Chondrocyte (in vitro differentiated cells): ENCODE measurements around the gene TENT4A. TPM values are rescaled to one million over a fixed set of nuclear protein-coding genes. Genes with fewer than 3 reads are reported as not detected.

ENCODE experiments used
- DNase-seq: peaks from one replicate; pipeline ENCODE4 v3.0.0; 2021; ENCODE audit warnings: mixed read lengths, low spot score
- H3K27ac Mint-ChIP-seq: one replicate; pipeline ENCODE4 v1.8.0; 2021; ENCODE audit warnings: mild to moderate bottlenecking, moderate library complexity, mixed read lengths; ENCODE audit not compliant: unreplicated experiment
- H3K27me3 Mint-ChIP-seq: 2 replicates; pipeline ENCODE4 v1.8.0; 2021; ENCODE audit warnings: low read depth, mixed read lengths
- H3K36me3 Mint-ChIP-seq: 2 replicates; pipeline ENCODE4 v1.8.0; 2021; ENCODE audit warnings: low read depth, mixed read lengths
- H3K4me1 Mint-ChIP-seq: 2 replicates; pipeline ENCODE4 v1.8.0; 2021; ENCODE audit warnings: low read depth, mild to moderate bottlenecking, mixed read lengths
- H3K4me3 Mint-ChIP-seq: one replicate; pipeline ENCODE4 v1.8.0; 2021; ENCODE audit warnings: mild to moderate bottlenecking, moderate library complexity, mixed read lengths; ENCODE audit not compliant: unreplicated experiment
- H3K9me3 Mint-ChIP-seq: 2 replicates; pipeline ENCODE4 v1.8.0; 2021; ENCODE audit warnings: low read depth, mixed read lengths
- total RNA-seq: library from RNA; stranded (reverse); gene quantifications from 3 replicates; pipeline ENCODE4 v1.2.1, GENCODE V29; 2021
- TF ChIP-seq, protein P1 (sequence below): fragments of 200-600 bp; sonication (generic); IDR thresholded peaks from 2 replicates; pipeline ENCODE4 v1.5.0; 2021; ENCODE audit warnings: antibody characterized with exemption, mild to moderate bottlenecking, moderate library complexity

TENT4A gene
- total RNA-seq, 1 donor from 2014 or later, result 21.5 TPM

DNA sequence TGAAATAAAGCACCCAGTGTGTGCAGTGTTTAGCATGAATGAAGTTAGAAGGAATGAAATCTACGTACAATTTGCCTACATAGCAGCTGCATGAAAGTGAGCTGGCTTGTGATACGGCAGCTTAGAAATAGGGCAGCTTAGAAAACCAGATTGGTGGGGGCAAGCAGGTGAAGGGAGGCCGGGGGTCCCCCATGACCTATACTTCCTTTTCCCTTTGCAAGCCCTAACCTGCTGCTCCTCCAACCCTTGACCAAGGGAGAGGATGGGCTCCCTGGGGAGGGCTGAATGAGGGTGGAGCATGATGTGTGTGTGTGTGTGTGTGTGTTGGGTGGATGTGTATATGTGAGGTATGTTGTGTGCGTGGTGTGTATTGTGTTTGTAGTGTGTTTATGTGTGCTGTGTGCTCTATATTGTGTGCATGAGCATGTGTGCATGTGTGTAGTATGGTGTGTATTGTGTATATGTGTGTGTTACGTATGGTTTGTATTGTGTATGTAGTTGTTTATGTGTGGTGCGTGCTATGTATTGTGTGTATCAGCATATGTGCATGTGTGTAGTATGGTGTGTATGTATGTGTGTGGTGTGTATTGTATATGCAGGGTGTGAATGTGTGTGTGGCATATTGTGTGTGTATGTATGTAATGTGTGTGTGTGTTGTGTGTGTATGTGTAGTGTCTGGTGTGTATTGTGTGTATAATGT lies 72.1 kb downstream of the TENT4A start:
- Mint-ChIP-seq H3K9me3 (peaks cover 3% of the 10 kb centered on the region), H3K27ac (no peak overlapping the region), H3K4me1 (peaks cover 7% of the 10 kb centered on the region), H3K4me3 (no peak overlapping the region), H3K36me3 (peaks cover 1% of the 10 kb centered on the region), H3K27me3 (peaks cover 4% of the 10 kb centered on the region)
- TF ChIP-seq, protein P1, sequence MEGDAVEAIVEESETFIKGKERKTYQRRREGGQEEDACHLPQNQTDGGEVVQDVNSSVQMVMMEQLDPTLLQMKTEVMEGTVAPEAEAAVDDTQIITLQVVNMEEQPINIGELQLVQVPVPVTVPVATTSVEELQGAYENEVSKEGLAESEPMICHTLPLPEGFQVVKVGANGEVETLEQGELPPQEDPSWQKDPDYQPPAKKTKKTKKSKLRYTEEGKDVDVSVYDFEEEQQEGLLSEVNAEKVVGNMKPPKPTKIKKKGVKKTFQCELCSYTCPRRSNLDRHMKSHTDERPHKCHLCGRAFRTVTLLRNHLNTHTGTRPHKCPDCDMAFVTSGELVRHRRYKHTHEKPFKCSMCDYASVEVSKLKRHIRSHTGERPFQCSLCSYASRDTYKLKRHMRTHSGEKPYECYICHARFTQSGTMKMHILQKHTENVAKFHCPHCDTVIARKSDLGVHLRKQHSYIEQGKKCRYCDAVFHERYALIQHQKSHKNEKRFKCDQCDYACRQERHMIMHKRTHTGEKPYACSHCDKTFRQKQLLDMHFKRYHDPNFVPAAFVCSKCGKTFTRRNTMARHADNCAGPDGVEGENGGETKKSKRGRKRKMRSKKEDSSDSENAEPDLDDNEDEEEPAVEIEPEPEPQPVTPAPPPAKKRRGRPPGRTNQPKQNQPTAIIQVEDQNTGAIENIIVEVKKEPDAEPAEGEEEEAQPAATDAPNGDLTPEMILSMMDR, result no peak
- no peak for DNase-seq

DNA sequence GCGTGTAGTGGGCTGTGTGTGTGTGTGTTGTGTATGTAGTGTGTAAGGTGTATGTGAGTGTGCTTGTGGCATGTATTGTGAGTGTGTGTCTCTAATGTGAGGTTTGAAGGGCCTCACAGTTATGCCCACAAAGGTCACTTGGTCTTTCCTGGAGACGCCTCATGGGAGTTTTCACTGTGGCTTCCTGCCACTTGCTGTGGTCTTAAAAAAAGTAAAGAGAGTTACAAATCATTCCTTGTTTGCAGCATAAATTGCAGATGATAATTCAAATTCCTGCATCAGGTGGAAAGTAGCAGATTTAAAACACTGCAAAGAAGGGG lies 72.6 kb downstream of the TENT4A start:
- Mint-ChIP-seq H3K9me3 (no peaks in the 10 kb centered on the region), H3K4me1 (peaks cover 7% of the 10 kb centered on the region), H3K27me3 (peaks cover 6% of the 10 kb centered on the region), H3K36me3 (peaks cover 1% of the 10 kb centered on the region), H3K27ac (no peak overlapping the region), H3K4me3 (no peak overlapping the region)
- DNase-seq, result no peak
- TF ChIP-seq, protein P1, result no peak

DNA sequence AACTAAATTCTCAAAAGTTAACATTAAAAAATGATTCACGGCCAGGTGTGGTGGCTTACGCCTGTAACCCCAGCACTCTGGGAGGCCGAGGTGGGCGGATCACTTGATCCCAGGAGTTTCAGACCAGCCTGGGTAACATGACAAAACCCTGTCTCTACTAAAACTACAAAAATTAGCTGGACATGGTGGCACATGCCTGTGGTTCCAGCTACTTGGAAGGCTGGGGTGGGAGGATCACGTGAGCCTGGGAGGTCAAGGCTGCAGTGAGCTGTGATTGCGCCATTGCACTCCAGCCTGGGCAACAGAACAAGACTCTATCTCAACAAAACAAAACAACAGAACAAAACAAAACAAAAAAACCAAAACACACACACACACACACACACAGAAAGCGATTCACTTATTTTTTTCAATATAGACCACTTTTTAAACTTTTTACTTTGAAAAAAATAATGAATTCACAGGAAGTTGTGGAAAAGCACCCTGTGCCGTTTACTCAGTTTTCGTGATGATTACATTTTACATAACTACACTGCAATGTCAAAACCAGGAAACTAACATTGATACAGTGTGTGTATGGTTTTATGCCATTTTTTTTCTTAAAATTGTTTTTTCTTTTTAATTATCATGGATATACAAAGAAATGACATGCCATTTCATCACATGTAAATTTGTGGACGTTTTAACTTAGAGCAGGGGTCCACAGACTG lies 73.7 kb downstream of the TENT4A start:
- no peak overlapping the region for H3K27ac Mint-ChIP-seq
- H3K4me3 Mint-ChIP-seq, result no peak overlapping the region
- no peaks in the 10 kb centered on the region for H3K9me3 Mint-ChIP-seq
- TF ChIP-seq, protein P1, result no peak
- H3K4me1 Mint-ChIP-seq, result peaks cover 4% of the 10 kb centered on the region
- peaks cover 6% of the 10 kb centered on the region for H3K27me3 Mint-ChIP-seq
- DNase-seq, result no peak
- H3K36me3 Mint-ChIP-seq, result peaks cover 1% of the 10 kb centered on the region

DNA sequence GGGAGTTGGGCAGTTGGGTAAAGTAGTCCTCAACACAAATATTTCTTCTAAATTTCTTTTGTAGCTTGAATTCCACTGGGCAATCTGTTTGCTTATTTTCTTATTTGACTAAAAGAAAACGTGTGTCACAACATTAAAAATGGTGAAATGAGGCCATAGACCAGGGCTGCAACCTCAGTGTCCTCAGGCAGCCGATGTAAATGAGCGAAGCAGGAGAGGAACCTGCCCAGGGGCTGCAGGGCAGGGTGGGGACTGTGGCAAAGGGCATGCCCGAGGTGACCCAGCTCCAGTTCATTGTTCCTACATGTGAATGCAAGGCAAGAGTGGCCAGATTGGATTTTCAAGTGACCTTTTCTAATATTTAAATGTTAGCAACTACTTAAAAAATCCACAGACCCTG lies 74.7 kb downstream of the TENT4A start:
- H3K9me3 Mint-ChIP-seq, result no peaks in the 10 kb centered on the region
- peaks cover 4% of the 10 kb centered on the region for H3K4me1 Mint-ChIP-seq
- no peak overlapping the region for H3K4me3 Mint-ChIP-seq
- H3K36me3 Mint-ChIP-seq, result no peaks in the 10 kb centered on the region
- H3K27ac Mint-ChIP-seq, result no peak overlapping the region
- DNase-seq, result no peak
- TF ChIP-seq, protein P1, result no peak
- peaks cover 6% of the 10 kb centered on the region for H3K27me3 Mint-ChIP-seq

DNA sequence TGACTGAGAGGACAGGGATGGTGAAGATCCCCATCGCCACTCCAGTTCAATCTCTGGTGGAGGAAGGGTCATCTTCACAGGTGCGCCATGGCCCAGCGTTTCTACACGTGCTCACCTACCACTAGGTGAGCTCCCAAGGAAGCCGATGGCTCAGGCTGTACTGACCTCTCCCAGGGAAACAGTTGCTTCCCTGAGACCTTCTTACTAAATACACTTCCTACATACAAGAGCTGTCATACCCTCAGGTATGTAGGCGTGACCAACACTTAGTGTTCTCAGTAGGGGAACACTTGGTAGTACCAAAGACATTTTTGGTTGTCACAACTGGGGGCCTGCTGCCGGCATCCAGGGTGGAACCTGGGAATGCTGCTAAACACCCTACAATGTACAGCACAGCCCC lies 75.2 kb downstream of the TENT4A start:
- no peaks in the 10 kb centered on the region for H3K9me3 Mint-ChIP-seq
- no peak for DNase-seq
- peaks cover 6% of the 10 kb centered on the region for H3K27me3 Mint-ChIP-seq
- no peak overlapping the region for H3K27ac Mint-ChIP-seq
- peaks cover 4% of the 10 kb centered on the region for H3K4me1 Mint-ChIP-seq
- no peak overlapping the region for H3K4me3 Mint-ChIP-seq
- no peaks in the 10 kb centered on the region for H3K36me3 Mint-ChIP-seq
- TF ChIP-seq, protein P1, result no peak
